LNCAP (cell line): Measurements from ENCODE around the gene HIVEP3.

Experiments
- TF ChIP-seq, protein P1 (sequence below): fragments of 450-650 bp; IDR thresholded peaks from 2 replicates; pipeline ENCODE4 v1.5.1; 2017; ENCODE audit warnings: mild to moderate bottlenecking

HIVEP3 gene

DNA sequence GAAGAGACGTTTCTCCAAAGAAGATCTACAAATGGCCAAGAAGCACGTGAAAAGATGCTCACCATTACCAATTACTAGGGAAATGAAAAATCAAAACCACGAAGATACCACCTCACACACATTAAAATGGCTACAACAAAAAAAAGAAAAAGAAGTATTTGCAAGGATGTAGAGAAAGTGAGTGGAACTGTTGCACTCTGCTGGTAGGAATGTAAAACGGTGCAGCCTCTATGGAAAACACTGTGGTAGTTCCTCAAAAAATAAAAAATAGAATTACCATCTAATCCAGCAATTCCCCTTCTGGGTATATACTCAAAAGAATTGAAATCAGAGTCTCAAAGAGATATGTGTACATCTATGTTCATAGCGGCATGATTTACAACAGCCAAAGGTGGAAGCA is 318.8 kb downstream of the HIVEP3 start:
- TF ChIP-seq, protein P1, sequence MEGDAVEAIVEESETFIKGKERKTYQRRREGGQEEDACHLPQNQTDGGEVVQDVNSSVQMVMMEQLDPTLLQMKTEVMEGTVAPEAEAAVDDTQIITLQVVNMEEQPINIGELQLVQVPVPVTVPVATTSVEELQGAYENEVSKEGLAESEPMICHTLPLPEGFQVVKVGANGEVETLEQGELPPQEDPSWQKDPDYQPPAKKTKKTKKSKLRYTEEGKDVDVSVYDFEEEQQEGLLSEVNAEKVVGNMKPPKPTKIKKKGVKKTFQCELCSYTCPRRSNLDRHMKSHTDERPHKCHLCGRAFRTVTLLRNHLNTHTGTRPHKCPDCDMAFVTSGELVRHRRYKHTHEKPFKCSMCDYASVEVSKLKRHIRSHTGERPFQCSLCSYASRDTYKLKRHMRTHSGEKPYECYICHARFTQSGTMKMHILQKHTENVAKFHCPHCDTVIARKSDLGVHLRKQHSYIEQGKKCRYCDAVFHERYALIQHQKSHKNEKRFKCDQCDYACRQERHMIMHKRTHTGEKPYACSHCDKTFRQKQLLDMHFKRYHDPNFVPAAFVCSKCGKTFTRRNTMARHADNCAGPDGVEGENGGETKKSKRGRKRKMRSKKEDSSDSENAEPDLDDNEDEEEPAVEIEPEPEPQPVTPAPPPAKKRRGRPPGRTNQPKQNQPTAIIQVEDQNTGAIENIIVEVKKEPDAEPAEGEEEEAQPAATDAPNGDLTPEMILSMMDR: peak; percentile 51

DNA sequence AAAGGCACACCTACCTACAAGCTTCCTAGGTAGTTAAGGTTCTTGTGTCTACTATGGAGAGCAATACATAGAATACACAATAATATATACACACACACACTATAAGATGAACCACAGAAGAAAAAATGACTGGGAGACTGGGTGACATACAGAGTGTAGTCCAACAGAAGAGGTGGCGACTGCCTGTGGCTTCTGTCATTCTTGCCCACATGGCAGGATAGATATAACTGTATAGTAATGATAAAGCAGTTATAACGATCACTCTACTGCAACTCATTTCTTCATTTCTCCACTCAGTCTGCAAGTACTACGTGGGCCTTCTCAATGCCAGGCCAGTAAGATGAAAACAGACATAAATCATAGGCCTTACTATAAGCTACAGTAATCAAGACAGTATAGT is 320.4 kb downstream of the HIVEP3 start:
- TF ChIP-seq, protein P1: no peak

DNA sequence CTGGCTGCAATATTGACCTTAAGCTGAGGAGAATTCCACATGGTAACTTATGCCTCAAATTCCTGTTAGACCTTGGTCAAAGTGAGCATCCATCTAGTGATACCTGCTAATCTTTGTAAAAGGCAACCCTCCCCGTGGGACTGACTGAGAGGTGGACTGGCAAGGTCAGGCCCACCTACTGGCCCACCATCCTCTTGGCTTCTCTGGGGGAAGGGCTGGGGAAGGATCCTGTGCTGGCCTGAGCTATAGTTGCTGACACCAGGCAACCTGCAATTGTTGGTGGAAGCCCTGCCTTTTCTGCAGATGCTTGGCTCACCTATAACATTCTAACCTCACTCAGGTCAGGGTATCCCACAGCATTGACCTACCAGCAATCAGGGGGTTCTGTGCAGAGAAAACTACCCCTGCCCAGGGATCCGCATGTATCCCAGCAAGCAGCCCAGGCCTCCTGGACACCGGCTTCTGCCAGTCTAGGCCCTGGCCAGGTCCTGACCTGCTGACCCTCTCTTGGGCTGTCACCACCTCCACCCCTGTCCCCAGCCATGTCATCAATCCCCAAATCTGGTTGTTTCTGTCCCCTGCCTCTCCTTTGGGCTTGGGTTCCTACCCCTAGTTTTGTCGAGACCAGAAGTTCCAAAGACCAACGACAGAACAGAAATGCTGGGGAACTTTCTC is 326.1 kb downstream of the HIVEP3 start:
- TF ChIP-seq, protein P1: no peak

DNA sequence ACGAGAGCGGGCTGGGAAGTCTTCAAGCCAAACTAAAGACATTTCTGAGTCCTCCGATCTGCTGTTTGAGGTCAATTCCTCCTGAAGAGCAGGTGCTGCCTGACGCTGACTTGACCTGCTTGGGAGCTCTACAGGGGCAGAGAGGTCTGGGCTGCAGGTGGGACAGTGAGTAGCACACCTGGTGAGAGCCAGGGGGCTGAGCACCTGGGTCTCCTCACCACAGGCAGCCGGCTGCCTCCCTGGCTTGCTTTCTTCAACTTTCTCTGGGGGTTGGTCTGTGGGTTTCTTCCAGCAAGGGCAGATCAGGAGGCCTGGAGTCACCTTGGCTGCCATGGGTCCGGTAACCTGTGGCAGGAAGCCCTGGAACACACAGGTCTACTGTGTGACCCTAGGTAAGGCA is 326.8 kb downstream of the HIVEP3 start:
- TF ChIP-seq, protein P1: no peak

DNA sequence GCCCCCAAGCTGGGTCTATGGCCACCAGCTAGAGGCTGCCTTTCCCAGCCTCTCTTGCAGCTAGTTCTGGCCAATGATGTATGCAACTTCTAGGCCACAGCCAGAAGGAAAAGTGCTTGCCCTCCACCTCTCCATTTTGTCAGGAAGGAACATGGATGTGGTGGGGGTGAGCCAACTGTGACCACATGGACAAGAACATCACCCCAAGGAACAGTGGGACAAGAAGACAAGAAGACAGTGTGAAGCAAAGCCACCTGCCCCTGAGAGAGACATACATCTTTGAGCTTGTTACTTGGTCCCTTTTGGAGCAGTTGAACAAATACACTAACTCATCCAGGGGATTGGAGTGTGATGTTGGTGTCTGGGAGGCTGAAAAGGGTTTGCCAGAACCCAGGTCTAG is 328.4 kb downstream of the HIVEP3 start:
- TF ChIP-seq, protein P1: no peak

DNA sequence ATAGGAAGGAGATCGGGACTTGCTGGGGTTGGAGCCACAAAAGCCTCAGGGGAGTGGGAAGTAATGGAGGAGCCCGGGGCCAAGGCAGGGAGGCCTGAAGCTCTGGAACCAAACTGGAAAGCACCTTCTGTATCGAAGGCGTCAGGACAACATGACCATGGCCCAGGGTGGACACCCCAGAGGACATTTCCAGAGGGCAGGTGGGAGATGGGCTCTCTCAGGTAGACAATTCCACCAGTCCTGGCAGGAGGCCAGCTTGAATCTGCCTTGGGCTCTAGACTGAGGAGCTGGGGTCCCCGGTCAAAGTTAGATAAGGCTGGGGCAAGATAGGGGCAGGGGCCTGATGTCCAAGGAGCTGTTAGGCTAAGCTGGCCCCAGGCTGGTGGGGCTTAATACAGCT is 329.3 kb downstream of the HIVEP3 start:
- TF ChIP-seq, protein P1: no peak

DNA sequence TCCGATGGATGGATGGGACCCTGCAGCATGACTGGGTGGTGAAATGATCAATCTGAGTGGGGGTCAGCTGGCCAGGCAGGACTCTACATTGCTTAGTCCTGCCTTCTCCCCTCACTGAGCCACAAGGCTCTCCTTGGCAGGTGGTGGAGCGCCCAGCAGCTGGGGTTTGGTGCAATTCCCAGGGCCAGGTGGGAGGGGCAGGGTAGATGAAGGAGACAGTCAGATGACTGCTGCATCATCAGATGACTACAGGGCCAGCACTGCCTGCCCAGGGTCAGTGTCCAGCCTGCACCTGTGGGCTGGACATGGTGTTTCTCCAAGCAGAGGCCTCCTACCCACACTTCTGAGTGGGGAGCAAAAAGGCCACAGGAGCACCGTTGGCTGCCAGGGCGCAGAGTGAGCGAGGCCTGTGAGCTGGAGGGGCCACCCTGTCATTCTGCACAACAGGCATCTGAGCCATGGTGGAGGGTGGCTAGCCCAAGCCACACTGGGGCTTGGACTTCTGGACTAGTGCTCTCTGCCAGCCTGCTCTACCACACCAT is 330.3 kb downstream of the HIVEP3 start:
- TF ChIP-seq, protein P1: no peak
